HG03469 (cell line): ENCODE results near the gene CD99.
"Not testable (repeated sequence)": the region's sequence is repeated elsewhere in the genome, so short reads cannot be mapped to it uniquely, and the experiment has no call there.

Source experiments
- ATAC-seq: cut with Tn5 transposase; IDR thresholded peaks from one replicate; pipeline ENCODE4 v1.9.1; 2021; ENCODE audit warnings: mild to moderate bottlenecking, moderate library complexity, moderate number of reproducible peaks; ENCODE audit not compliant: unreplicated experiment

The CD99 gene

DNA sequence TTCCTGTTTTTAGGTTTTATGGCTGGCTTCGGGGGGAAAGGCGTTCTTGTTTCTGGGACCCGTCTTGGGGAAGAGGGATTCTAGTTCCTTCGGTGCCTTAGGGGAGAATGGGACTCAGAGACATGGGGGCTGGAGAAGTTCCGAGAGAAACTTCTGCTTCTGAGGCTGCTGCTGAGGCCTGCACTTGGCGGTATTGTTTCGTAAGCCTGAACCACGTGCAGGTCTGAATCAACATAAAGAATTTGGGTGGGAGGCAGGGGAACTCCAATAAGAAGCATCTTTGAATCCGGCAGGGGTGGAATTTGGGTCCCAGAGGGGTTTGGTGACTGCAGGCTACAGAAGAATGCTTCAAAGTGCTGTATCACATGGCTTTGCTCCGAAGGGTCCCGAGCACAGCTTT lies 75.8 kb downstream of the CD99 start:
- no peak for ATAC-seq

DNA sequence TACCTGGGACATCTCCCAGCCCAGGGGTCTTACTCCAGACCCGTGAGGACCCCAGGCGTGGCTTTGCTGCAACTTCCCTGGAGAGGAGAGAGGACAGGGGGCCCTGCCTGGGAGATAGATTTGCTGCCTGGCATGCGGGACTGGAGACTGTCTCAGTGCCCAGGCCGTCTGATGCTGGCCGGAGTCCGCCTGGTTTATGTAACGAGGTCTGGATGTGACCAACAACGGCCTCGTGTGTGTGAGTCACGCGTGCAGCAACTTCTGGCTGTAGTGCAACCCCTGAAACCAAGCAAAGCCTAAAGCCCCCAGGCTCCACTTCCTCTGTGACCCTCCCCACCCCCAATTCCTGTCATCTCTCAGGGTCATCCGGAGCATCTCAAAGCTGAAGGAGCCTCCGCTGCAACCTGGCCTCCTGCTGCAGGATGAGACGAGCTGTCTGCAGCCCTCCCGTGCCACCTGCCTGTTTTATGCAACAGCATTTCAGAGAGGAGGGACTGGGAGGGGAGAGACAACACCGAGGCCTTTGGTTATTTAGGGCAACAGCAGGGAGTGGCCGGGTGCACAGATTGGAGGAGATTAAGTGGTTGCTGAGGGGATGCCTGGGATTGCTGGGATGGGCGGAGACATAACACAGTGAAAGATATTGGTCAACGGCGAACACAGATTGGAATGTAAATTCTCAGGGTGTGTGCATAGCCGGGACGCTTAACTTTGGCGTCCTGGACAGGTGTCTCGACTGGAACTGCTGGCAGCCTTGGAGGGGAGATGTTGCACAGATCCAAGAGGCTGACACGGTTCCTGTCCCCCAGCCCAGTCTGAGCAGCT lies 76.7 kb downstream of the CD99 start:
- ATAC-seq, result no peak

- ATAC-seq, result no peak
These were observed 78.5 kb downstream of the CD99 start for GRCh38 chrX:2769615-2770014.

DNA sequence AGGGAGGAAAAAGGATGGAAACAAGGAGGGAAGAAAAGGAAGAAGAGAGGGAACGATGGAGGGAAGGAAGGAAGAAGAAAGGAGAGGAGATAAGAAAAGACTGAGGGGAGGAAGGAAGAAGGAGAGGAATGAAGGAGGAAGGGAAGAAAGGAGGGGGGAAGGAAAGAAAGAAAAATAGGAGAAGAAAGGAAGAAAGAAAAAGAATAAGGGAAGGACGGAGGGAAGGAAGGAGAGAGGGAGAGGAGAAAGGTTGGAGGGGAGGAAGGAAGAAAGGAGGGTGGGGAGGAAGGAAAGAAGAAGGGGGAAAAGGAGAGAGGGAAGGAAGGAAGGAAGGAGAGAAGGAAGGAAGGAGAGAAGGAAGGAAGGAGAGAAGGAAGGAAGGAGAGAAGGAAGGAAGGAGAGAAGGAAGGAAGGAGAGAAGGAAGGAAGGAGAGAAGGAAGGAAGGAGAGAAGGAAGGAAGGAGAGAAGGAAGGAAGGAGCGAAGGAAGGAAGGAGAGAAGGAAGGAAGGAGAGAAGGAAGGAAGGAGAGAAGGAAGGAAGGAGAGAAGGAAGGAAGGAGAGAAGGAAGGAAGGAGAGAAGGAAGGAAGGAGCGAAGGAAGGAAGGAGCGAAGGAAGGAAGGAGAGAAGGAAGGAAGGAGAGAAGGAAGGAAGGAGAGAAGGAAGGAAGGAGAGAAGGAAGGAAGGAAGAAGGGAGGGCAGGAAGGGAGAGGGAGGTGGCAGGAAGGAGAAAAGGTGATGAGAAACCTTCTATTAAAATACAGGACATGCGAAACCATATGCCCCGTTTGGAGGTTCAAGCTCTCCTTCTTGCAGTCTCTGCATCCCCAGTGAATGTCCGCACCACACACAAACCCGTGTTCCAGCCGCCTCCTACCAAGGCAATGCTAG lies 82.3 kb downstream of the CD99 start:
- not testable (repeated sequence) for ATAC-seq

DNA sequence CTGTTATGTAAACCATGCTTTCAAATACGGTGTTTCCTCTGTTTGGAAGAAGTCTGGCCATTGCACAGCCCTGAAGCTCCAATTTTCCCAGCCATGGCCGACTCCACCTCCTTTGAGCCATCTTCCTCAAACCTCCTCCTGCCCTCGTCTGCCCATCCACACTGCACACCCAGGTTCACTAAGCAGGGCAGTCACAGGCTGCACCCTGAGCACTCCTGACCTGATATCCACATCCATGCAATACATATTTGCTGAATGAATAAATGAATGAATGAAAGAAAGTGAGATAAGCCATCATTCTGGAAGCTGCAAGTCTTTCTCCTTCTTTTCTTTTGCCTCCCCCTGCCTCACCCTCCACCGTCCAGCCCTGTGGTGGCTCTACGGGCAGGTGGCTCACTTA lies 83.0 kb downstream of the CD99 start:
- ATAC-seq, result no peak

DNA sequence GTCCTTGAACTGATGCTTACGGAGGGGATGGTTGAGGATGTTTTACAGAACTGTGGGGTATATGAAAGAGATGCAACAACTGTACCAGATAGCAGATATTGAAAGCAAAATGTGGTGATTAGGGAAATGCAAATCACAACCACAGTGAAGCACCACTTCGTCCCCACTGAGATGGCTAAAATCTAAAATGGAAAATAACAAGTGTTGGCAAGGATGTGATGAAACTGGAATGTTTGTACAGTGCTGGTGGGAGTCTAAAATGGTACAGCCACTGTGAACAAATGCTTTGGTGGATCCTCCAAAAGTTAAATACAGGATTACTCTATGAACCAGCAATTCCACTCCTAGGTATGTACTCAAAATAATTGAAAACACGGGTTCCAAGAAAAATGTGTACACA lies 83.7 kb downstream of the CD99 start:
- no peak for ATAC-seq

DNA sequence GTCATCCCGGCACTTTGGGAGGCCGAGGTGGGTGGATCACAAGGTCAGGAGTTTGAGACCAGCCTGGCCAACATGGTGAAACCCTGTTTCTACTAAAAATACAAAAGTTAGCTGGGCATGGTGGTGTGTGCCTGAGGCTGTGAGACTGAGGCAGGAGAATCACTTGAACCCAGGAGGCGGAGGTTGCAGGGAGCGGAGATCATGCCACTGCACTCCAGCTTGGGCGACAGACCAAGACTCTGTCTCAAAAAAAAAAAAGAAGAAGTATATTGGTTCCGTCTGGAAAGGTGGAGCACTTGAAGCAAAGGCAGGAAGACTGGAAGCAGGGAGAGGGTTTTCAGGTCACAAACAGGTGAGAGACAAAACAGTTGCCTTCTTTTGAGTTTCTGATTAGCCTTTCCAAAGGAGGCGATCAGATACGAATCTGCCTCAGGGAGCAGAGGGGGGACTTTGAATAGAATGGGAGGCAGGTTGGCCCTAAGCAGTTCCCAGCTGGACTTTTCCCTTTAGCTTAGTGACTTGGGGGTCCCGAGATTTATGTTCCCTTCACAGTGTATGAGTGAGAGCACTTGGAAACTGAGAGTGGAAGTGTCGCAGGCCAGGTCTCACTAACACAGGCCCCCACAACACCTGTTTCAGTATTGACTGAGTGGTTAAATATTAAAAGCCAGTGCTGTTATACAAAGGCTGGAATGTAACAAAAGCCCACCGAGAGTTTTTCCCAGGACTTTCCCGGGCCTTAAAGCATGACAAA lies 89.6 kb downstream of the CD99 start:
- ATAC-seq, result not testable (repeated sequence)

- no peak for ATAC-seq
These were observed 90.1 kb downstream of the CD99 start for GRCh38 chrX:2781226-2781571.

DNA sequence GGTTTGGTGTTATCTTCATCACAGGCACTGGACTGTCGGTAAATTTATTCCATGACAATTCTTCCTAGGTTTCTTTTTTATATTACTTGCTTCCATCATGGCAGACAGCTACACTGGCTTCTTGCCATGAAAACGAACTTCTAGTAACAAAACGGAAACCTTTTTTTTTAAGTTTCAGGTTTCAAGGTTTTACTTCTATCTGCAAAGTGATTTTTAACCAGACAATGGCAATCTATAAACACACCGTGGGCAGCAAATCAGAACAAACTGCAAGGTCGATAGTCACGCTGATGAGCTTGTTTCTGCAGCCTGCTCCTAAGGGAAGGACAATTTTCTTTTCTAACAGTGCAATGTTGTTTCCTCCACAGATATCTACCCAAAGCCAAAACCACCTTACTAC lies 90.6 kb downstream of the CD99 start:
- no peak for ATAC-seq

- ATAC-seq, result no peak
These were observed 91.1 kb downstream of the CD99 start for GRCh38 chrX:2782171-2782570.

- no peak for ATAC-seq
These were observed 91.7 kb downstream of the CD99 start for GRCh38 chrX:2782778-2783177.

DNA sequence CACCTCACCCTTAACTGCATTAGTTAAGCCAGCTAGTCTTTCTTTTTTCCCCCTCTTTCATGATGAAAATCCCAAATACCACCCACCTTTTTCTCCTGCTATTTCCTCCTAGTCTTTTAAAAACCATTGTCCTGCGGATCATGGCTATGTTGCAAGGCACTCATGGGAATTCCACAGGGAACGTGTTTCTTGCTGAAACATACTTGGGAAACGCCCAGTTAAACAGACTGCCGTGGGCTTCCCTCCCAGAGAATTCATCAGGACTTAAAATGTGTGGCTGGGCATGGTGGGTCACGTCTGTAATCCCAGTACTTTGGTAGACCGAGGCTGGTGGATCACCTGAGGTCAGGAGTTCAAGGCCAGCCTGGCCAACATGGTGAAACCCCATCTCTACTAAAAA lies 92.9 kb downstream of the CD99 start:
- ATAC-seq, result no peak

DNA sequence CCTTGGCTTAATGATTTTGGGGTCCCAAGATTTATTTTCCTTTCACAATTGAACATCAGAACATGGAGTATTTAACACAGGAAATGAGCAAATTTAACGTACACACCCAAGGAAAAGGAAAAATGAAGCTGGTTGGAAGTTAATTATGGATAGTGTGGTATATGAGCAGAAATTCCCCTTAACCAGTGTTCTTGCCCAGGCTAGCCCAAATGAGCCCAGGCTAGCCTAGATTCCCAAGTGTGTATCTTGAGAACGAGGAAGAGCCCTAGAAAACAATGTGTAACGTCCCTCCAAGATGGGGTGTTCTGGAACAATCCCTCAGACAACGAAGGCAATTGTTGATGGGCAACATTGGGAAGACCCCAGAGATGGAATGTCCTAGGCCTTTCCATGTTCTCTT lies 94.4 kb downstream of the CD99 start:
- no peak for ATAC-seq

DNA sequence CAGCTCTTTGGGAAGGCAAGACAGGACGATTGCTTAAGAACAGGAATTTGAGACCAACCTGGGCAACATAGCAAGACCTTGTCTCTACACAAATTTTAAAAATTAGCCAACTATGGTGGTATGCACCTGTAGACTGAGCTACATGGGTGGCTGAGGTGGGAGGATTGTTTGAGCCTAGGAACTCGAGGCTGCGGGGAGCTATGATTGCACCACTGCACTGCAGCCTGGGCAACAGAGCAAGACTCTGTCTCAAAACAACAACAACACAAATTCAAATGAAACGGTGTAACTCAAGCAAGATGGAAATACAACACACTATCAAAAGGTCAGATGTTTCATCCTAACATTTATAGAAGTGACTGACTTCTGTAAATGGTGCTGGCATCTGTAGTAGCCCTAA lies 97.9 kb downstream of the CD99 start:
- no peak for ATAC-seq

- ATAC-seq, result no peak
These were observed 98.5 kb downstream of the CD99 start for GRCh38 chrX:2789569-2789968.
